ENCODE results near the gene RPL36AL. TPM values are rescaled to one million over a fixed set of nuclear protein-coding genes. Genes with fewer than 3 reads are reported as not detected.
A peak's percentile ranks its signal among the peaks of the same experiment; 100 is the strongest.
"Not testable (repeated sequence)": the region's sequence is repeated elsewhere in the genome, so short reads cannot be mapped to it uniquely, and the experiment has no call there.

RPL36AL gene
- total RNA-seq, result 352 and 392 TPM in 2 replicates

GRCh38 chr14:49620182-49621113, at the start of gene RPL36AL, which contains the start of gene MGAT2:
Gene RPL36AL, minus strand, starts transcription at chr14:49620626. Its CDS starts 1,522 bp downstream, at chr14:49619104.
Gene MGAT2, plus strand, starts transcription at chr14:49620799. Its CDS starts 470 bp downstream, at chr14:49621269.
- peak; percentile 95 for DNase-seq (ENCODE audit: low read depth, low spot score)

GRCh38 chr14:49659526-49660455, 39.4 kb upstream of the RPL36AL start:
- no peak for DNase-seq (ENCODE audit: low read depth, low spot score)

GRCh38 chr14:49657500-49657899, 37.1 kb upstream of the RPL36AL start:
- not testable (repeated sequence) for DNase-seq (ENCODE audit: low read depth, low spot score)

- DNase-seq (ENCODE audit: low read depth, low spot score), result no peak
Measured at GRCh38 chr14:49654511-49654910, 34.1 kb upstream of the RPL36AL start.

DNA sequence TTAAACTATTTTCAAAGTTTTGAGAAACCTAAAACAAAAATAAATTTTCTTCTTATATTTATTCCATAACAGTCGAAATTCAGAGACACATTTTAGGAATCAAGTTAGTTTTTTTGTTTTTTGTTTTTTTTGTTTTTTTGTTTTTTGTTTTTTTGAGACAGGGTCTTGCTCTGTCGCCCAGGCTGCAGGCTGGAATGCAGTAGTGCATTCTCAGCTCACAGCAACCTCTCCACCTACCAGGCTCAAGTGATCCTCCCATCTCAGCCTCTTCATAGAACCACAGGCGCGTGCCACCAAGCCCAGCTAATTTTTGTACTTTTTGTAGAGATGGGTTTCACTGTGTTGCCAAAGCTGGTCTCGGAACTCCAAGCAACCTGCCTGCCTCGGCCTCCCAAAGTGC, 33.1 kb upstream of the RPL36AL start:
- DNase-seq (ENCODE audit: low read depth, low spot score), result no peak

DNA sequence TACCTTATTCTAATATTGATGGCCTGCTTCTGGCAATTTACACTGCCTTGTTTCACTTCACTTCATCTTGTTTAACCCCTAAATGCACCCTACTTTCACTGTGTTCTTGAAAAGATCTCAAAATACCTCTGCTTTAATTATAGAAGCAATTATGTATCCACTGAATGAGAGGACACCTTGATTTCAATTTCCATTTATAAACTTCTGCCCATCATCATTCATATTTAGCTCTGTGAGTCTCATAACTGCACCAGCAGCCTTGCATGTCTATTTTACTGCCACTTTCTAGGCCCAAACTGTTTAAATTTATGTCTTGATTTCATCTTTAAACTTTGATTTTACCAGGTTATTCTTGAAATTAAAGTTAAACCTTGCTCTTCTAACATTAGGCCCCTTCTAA, 21.7 kb upstream of the RPL36AL start:
- DNase-seq (ENCODE audit: low read depth, low spot score), result no peak

DNA sequence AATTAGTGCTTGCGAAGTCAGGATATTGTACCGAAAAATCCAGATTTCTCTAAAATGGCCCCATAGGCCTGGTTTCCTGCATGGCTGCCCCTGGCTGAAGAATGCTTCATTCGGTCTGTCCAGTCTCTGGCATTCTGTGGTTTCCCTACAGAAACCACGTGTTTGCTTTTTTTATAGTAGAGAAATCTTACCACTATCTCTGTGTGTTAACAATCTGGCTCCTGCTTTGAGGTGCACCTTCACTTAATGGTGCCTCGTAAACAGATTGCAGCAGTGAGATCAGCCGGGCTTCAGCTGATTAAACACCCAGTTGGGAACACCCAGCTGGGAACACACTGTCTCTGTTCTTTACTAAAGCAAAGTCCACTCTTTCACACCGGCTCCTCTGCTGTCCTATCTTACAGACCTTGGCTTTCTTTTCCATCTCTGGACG, 21.3 kb upstream of the RPL36AL start:
- DNase-seq (ENCODE audit: low read depth, low spot score), result no peak

DNA sequence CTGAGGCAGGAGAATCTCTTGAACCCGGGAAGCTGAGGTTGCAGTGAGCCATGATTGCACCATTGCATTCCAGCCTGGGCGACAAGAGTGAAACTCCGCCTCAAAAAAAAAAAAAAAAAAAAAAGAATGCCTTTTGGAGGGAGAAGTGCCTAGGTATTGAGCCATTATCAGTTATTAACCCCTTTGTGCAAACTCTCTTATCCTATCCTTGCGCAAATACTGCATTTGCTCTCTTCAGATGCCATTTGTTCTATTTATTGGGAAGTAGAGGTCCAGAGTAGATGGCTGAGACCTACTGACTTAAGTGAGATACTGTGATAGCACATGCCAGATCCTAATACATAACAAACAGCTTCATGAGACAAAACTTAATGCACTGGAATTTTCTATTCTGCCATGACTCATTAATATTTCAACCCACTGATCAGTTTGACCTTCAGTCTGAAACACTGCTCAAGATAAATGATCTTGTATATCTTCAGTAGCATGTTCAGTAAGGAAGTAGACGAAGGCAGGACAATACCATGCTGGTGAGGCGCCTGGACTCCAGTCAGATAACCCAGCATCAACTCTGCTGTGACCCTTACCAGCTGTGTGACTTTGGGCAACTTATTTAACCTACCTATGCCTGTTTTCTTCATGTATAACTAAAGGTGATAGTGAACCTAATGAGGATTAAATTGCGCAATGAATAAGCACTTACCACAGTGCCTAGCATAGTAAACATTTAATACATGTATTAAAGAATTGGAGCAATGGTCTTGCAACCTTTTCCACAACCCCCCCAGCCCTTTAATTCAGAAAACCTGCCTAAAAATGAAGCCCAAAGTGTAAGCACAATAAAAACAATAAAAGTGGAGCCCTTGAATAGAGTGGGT, 20.4 kb upstream of the RPL36AL start:
- DNase-seq (ENCODE audit: low read depth, low spot score), result no peak

GRCh38 chr14:49637534-49638078, 17.2 kb upstream of the RPL36AL start:
- no peak for DNase-seq (ENCODE audit: low read depth, low spot score)

DNA sequence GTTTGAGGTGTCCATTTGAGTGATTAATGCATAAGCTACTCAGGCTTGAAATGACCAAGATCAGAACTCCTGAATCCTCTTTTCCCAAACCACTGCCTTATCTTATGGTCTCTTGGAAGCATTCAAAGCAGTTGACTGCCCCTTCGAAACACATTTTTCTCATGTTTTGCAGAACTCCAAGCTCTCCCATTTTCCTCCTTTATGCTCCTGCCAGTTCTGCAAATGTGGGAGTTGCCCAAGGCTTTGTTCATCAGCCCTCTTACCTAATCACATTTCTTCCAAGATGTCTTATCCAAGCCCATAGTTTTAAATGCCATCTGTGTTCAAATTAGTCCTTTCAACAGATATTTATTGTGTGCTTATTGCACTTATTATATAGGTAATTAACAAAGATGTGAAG, 16.4 kb upstream of the RPL36AL start:
- DNase-seq (ENCODE audit: low read depth, low spot score), result no peak

DNA sequence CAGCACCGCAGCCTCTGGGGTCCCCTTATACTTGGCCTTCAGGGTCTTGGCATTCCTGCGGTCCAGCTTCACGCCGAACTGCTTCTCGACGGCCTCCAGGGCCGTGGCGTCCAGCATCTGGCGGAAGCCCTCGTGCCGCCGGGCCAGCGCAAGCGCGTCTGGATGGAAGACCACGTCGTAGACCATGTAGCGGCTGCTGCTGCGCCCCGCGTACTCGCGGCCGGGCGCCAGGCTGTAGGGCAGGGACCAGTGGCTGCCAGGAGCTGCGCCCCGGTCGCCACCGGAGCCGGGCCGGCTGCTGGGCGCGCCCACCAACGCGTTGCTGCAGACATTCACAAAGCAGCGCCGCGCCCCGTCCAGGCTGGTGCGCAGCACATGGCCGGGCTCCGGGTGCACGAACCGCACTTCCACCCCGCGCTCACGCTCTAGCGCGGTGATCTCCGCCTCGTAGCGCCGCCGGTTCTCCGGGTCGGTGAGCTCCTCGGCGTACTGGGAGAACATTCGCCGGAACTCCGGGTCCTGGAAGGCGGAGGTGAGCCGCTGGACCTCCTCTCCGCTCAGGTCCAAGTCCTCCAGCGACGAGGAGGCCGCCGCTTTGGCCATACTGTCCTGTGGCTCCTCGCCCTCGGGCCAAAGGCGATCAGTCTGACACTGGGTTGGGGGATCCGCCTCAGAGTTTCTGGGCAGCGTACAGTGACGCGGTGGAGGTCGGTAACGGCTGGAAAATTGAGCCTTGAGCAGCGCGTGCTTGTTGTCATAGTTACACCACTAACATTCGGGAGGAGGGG, 14.3 kb upstream of the RPL36AL start, which contains the start of gene DNAAF2:
Gene DNAAF2, minus strand, starts transcription at position 698 of the 788 bp plus-strand sequence. Its CDS starts 95 bp downstream, at position 603.
- DNase-seq (ENCODE audit: low read depth, low spot score), result peak; percentile 17

DNA sequence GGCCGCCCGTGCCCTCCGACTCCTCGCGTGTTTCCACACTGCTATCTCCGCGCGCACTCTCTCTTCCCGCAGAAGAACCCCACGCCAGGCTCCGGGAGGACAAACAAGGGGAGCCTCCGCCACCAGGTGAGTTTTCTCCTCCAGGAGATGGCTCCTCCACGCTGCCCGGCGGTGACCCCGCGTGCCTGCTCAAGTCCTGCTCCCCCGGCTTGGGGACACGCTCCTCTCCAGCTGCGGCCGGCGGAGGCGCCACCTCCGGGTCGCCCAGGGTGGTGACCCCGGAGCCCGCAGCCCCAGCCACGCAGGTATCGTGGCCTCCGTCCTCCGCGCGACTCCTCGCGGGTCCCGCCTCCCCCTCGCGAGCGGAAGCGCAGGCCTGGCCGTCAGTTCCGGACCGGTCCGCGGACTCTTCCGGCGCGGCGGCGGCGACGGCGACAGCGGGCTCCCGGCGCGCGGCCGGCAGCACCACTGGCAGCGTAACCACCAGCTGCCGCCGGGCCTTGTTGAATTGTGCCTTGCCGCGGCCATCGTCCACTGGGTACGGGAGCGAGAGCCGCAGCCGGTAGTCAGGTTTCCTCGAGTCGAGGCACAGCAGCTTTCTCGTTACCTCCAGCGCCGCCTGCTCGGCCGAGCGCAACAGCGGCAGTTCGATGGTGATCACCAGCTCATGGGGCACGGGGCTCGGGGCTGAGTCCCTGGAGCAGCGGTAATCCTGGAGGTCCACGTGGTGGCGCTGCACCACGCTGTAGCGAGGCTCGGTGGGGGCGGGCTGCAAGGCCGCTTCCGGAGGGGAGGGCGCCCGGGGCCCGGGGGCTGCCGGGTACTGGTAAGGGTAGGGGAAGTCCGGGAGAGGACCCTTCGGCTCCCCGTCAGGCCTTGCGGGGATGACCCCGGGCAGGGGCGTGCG, 13.5 kb upstream of the RPL36AL start:
- peak; percentile 89 for DNase-seq (ENCODE audit: low read depth, low spot score)

- DNase-seq (ENCODE audit: low read depth, low spot score), result peak; percentile 5
Measured at GRCh38 chr14:49623941-49624839, 3.8 kb upstream of the RPL36AL start.

GRCh38 chr14:49623387-49623786, 3.0 kb upstream of the RPL36AL start:
- no peak for DNase-seq (ENCODE audit: low read depth, low spot score)

DNA sequence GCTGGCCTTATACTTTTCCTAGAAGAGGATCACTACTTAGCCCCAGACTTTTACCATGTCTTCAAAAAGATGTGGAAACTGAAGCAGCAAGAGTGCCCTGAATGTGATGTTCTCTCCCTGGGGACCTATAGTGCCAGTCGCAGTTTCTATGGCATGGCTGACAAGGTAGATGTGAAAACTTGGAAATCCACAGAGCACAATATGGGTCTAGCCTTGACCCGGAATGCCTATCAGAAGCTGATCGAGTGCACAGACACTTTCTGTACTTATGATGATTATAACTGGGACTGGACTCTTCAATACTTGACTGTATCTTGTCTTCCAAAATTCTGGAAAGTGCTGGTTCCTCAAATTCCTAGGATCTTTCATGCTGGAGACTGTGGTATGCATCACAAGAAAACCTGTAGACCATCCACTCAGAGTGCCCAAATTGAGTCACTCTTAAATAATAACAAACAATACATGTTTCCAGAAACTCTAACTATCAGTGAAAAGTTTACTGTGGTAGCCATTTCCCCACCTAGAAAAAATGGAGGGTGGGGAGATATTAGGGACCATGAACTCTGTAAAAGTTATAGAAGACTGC, 1.7 kb upstream of the RPL36AL start:
- no peak for DNase-seq (ENCODE audit: low read depth, low spot score)

DNA sequence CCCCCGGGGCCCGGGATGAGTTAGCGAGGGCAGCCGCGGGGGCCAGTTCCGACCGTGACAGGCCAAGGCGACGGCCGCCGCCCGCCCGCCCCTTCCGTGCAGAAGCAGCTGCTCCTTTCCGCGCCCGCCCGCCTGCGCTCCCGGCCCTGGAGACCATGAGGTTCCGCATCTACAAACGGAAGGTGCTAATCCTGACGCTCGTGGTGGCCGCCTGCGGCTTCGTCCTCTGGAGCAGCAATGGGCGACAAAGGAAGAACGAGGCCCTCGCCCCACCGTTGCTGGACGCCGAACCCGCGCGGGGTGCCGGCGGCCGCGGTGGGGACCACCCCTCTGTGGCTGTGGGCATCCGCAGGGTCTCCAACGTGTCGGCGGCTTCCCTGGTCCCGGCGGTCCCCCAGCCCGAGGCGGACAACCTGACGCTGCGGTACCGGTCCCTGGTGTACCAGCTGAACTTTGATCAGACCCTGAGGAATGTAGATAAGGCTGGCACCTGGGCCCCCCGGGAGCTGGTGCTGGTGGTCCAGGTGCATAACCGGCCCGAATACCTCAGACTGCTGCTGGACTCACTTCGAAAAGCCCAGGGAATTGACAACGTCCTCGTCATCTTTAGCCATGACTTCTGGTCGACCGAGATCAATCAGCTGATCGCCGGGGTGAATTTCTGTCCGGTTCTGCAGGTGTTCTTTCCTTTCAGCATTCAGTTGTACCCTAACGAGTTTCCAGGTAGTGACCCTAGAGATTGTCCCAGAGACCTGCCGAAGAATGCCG, 872 bp upstream of the RPL36AL start:
- DNase-seq (ENCODE audit: low read depth, low spot score), result peak; percentile 26
